Activated T-cell treated with anti-CD3 and anti-CD28 coated beads for 48 hours (primary cell): ENCODE measurements around the gene TFAP2E.

Experiments
- DNase-seq: peaks from one replicate; pipeline ENCODE4 v3.0.0-alpha.2; 2020; ENCODE audit warnings: low read depth

The TFAP2E gene

DNA sequence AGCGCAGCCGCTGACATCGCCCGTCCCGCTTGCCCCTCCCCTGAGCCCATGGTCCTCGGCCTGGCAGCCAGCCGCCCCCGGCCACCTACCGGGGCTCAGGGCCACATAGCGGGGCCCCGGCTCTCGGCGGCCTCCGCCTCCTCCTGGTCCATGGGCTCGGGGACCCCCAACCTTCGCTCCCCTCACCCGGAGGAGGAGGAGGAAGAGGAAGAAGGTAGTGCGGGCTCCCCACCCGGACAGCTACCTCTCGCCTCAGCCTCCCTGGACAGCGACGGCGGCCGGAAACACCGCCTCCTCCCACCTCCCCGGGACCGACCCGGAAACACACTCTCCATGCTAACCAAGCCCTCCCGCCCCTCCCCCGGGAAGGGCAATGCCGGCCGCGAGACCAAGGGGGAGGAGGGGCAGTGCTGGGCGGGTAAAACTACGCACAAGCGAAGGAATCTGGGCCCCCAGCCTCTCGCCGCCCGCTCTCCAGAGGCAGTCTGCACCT is 15.9 kb upstream of the TFAP2E start, which contains the start of gene KIAA0319L:
TSS of gene KIAA0319L (minus strand) at position 286 of the 493 bp plus-strand sequence. CDS start 2,912 bp downstream, outside the sequence.
- DNase-seq, result no peak

DNA sequence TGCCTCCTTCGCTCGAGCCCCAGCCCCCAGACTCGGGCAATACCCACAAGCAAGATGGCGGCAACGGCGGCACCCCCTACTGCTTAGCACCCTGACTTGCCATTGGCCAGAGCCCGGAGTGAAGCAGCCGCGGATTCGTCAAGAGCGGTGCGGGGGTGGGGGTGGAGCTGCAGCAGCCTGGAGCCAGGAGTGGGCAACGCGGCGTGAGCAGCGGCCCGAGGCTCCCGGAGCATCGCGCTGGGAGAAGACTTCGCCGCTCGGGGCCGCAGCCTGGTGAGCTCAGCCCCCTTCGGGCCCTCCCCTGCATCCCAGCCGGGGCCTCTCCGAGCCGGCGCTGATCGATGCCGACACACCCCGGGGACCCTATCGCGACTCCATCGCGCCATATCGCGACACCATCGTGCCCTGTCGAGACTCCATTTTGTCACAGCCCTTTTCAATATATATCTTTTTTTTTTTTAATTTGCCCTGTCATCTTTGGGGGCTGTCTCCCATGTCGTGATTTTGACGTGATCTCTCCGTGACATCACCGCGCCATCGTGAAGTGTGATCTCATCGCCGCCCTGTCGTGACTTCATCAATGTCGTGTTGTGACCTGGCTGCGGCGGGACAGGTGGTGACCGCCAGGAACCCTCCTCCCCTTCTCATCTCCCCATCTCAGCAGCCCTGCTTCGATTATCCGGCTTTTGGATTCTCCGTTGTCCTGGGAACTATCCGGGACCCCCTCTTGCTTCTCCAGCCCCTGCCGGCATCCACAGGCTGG is 15.3 kb upstream of the TFAP2E start, which contains the start of gene NCDN:
TSS of gene NCDN (plus strand) at position 189 of the 763 bp plus-strand sequence. CDS start at position 581, 392 bp downstream.
- peak; percentile 95 for DNase-seq

DNA sequence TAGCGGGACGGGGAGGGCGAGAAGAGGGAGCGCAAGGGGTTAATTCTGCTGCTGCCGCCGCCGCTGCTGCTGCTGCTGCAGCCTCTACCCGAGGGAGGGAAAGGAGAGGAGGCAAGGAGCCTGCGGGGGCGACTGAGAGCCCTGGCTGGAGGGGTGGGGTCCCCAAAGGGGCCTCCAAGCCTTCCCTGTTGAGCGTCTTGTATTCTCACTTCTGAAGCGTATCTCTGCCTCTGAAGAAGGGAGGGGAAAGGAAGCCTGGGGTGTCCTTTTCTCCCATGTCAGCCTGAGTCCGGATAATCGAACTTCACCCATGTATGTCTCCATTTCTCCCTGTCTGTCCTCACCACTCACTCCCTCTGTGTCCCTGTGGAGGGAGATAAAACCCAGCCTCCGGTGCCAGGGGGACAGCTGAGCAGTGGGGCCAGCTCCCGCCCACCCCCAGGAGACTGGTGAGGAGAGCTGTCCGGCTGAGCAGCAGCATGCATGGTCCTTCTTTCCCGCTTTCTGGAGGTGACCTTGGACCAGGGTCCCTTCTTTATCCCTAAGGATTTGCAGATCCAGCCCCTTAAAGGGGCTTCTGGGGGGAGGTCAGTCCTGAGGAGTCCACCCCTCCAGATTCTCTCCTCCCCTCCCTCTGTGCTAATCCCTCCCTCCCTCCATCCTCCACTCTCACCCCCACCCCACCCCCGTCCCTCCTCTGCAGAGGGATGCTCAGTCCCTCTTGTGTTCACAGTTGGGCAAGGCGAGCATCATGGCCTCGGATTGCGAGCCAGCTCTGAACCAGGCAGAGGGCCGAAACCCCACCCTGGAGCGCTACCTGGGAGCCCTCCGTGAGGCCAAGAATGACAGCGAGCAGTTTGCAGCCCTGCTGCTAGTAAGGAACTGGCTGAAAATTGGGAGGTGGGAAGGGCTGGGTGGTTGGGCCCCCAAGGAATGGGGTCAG is 14.5 kb upstream of the TFAP2E start:
- no peak for DNase-seq

DNA sequence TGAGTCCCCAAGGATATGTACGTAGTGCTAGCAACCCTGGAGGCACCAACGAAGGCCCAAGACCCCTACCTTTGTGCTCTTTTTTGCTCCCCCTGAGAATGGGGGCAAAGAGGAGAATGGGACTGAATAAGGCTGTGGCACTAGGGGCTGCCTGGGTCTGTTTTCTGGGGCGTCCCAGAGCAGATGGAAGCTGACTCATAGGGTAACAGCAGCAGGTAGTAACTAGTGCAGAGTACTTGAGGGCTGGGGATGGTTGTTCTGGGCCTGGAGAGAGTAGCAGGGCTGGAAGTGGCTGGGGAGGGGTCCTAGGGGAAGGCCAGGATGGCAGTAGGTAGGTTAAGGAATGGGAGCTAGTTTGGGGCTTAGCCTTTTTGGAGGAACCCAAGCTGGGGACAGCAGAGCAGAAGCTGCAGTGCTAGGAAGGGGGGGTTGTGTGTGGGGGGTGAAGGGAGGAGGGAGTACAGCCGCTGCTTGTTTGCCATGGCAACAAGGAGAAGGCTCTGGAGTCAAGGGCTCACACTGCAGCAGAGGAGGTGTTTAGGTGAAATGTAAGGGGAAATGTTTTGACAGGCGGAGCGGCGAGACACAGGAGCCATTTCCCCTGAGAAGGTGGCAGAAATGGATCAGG is 13.7 kb upstream of the TFAP2E start:
- DNase-seq, result no peak

DNA sequence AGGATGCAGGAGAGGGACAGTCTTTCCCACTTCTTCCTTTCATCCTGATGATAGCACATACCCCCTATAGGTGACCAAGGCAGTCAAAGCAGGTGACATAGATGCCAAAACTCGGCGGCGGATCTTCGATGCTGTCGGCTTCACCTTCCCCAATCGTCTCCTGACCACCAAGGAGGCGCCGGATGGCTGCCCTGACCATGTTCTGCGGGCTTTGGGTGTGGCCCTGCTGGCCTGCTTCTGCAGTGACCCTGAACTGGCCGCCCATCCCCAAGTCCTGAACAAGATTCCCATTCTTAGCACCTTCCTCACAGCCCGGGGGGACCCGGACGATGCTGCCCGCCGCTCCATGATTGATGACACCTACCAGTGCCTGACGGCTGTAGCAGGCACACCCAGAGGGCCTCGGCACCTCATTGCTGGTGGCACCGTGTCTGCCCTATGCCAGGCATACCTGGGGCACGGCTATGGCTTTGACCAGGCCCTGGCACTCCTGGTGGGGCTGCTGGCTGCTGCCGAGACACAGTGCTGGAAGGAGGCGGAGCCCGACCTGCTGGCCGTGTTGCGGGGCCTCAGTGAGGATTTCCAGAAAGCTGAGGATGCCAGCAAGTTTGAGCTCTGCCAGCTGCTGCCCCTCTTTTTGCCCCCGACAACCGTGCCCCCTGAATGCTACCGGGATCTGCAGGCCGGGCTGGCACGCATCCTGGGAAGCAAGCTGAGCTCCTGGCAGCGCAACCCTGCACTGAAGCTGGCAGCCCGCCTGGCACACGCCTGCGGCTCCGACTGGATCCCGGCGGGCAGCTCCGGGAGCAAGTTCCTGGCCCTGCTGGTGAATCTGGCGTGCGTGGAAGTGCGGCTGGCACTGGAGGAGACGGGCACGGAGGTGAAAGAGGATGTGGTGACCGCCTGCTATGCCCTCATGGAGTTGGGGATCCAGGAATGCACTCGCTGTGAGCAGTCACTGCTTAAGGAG is 12.6 kb upstream of the TFAP2E start:
- no peak for DNase-seq

DNA sequence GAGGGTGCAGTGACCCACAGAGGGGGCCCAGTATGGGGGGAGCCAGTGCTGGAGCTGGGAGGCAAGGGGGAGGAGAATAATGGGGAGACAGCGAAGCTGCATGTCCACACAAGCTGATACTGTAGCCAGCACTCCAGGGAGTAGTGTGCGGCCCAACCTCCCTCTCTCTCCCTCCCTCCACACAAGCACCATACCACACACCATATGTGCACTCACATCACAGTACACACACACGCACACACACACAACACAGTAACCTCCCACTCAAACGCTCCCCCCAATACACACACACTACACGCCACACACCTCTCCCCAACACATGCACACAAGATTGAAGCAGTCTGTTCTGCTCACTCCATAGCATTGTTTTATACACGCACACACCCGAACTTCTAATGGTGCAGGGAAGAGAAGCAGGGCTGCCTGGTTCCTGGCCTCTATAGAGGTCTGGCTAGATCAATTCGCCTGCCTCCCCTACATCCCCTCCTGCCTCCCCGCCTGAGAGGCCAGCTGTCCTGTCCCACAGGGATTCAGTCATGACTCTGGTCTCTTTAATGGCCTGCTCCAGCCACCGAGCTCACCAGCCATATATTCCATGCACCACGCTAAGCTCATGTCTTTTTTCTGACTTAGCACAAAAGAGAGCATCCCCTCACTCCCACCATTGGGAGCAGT is 11.7 kb upstream of the TFAP2E start:
- DNase-seq, result no peak

DNA sequence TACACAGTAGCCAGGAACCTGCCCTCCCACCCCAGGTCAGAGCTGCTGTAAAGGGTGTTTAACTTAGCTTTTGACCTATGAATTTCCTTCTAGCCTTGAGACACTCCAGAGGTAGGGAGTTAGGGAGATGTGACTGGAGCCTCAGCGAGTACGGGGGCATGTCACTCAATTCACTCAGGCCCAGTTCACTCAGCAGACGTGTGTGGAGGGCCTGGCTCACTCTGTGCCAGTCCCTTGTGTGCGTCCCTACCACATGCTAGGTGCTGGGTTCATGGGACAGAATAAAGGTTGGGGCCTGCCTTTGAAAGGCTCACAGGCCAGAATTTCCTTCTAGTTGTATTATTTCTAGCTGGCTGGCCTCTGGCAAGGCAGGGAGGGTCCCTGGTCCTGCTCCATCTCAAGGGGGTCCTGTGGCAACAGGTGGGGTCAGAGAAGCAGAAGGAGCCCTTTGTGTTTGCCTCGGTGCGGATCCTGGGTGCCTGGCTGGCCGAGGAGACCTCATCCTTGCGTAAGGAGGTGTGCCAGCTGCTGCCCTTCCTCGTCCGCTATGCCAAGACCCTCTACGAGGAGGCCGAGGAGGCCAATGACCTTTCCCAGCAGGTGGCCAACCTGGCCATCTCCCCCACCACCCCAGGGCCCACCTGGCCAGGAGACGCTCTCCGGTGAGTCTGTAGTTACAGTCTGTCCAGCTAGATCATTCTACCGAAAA is 11.0 kb upstream of the TFAP2E start:
- no peak for DNase-seq

DNA sequence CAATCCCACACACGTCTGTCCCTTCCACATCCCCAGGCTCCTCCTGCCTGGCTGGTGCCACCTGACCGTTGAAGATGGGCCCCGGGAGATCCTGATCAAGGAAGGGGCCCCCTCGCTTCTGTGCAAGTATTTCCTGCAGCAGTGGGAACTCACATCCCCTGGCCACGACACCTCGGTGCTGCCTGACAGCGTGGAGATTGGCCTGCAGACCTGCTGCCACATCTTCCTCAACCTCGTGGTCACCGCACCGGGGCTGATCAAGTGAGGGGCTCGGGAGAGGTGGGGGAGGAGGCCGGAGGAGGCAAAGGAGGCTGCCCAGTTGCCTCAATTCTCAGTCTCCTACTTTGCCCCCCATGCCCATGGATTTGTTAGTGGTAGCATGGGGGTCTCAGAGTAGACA is 9.9 kb upstream of the TFAP2E start:
- no peak for DNase-seq

DNA sequence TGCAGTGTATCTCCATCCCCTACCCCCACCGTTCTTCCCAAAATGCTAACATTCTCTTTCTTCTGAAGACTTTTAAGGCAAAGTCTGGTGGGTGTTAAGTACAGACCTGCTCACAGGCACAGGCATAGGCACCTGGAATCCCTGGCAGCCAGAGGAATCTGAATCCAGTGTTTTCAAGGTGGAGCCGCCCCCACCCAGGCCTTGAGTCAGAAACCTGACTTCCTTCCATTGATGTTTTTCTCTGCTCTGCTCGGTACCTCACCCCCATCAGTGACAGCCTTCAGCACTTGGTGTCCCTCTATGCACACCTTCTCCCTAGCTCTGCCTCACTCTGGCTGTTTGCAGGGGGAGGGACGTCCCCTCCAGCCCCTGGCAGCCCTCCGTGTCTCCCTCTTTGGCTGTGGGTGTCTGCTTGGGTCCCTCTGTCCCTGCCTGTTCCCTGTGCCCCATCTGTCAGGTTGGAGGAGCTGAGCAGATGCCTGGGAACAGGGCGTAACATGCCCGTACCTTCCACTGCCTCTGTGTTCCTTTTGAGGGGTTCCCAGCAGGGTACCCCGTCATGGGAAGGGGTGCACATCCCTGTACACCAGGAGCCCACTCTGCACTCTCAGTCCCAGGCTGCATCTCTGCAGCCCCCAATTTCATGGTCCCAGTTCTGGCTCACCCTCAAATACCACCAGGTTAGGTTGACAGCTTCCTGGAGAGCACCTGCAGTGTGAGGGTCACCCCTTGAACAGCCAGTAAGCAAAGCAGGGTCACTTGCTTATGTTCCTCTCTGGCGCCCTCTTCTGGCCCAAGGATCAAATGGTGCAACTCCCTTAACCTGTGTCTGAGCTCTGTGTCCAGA is 8.9 kb upstream of the TFAP2E start:
- DNase-seq, result peak; percentile 73

DNA sequence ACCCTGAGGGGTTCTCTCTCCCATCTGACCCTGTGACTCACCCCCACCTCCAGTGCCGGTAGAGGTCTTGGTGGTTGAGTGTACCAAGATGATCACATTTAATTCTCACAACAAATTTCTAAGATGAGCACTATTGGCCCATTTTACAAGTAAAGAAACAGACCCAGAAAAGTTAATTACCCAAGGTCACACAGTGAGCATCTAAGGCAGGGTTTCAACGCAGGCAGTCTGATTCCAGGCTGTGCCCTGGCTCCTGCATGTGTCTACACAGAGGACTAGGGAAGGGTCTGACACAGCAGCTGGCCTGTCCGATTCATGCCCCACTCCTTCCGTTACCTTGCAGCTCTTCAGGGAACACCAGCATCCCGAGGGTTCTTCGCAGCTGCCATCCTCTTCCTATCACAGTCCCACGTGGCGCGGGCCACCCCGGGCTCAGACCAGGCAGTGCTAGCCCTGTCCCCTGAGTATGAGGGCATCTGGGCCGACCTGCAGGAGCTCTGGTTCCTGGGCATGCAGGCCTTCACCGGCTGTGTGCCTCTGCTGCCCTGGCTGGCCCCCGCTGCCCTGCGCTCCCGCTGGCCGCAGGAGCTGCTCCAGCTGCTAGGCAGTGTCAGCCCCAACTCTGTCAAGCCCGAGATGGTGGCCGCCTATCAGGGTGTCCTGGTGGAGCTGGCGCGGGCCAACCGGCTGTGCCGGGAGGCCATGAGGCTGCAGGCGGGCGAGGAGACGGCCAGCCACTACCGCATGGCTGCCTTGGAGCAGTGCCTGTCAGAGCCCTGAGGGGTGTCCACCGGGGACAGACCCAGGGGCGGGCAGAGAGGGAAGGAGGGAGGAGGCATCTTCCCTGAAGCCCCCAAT is 8.0 kb upstream of the TFAP2E start:
- DNase-seq, result no peak

DNA sequence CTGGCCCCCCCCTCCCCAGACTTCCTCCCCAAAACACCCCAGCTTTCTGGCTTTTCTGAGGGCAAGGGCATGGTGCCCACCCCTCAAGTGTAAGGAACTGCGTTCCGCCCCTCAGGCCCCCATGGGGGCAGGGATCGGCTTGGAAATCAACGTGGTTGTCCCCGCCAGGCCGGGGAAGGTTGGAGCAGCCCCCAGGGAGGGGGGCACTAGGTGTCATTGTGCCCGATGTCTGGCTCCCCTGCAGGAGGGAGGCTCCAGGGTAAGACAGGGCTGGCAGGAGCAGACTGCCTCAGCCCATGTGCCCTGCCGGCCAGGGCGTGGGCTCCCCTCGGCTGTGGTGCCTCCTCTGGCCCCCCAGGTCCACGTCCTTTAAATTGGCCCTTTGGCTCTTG is 7.4 kb upstream of the TFAP2E start:
- DNase-seq, result no peak

DNA sequence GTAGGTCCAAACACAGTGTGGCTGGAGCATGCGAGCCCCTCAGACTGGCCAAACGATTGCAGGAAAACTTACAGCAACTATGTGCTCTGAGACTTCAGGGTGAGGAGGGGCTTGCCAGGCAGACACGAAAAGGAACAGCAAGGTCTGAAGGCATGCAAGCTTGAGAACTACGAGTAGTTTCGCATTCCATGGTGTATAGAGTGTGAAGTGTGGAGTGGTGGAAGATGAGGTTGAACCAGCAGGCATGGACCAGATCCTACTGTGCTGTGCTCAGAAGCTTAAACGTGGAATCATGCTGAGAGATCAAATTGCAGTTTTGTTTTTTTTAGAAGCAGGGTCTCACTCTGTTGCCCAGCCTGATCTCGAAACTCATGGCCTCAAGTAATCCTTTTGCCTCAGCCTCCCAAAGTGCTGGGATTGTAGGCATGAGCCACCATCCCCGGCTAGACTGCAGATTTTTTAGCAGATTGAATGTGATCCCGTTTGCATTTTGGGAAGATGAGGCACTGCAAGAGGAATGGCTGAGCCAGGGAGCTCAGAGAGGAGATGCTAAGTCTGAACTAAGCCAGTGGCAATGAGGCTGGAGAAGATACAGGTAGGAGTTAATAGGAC is 5.1 kb upstream of the TFAP2E start:
- no peak for DNase-seq

DNA sequence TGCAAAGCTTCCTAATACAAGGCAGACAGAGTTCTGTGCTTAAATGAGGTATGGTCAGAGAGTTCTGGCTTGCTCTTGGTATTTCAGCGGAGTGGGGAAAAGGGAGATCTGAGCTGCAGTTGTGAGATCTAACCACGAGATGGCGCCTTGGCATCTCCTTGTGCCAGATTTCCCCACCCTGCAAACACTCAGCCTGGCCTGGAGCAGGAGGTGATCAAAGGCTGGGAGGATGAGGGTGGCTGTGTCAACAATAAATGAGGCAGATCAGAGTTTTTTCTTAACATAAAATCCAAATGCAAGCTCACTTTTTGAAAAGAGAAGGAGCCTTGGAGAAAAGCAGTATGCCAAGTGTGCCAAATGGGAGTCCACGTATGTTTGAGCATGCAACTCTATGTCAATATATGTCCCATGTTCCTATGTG is 4.1 kb upstream of the TFAP2E start:
- DNase-seq, result peak; percentile 48

DNA sequence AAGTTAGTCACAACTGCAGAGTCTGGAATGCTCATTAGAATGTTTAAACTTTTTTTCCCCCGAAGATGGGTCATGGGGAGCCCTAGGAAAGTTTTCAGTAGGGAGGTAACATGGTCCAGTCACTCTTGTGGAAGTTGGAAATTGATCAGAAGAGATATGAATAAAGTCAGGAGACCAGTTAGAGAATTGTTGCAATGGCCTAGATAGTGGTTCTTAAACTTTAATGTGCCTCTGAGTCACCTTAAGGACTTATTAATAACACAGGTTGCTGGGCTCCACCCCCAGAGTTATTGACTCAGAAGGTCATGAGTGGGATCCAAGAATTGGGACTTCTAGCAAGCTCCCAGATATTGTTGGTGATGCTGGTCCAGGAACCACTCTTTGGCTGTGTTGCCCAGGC is 3.2 kb upstream of the TFAP2E start:
- no peak for DNase-seq

DNA sequence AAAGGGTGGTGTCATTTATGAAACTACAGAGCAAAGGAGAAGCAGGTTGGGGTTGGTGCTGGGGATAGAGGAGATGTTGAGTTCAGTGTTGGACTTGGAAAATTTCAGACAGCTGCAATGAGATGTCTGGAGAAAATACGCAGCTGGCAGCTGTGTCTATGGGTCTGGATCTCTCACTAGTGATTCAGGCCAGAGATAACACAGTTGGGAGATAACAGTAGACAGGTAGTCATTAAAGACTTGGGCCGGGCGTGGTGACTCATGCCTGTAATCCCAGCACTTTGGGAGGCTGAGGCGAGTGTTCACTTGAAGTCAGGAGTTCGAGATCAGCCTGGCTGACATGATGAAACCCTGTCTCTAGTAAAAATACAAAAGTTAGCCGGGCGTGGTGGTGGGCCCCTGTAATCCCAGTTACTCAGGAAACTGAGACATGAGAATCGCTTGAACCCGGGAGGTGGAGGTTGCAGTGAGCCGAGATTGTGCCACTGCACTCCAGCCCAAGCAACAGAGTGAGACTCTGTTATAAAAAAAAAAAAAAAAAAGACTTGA is 2.5 kb upstream of the TFAP2E start:
- no peak for DNase-seq

DNA sequence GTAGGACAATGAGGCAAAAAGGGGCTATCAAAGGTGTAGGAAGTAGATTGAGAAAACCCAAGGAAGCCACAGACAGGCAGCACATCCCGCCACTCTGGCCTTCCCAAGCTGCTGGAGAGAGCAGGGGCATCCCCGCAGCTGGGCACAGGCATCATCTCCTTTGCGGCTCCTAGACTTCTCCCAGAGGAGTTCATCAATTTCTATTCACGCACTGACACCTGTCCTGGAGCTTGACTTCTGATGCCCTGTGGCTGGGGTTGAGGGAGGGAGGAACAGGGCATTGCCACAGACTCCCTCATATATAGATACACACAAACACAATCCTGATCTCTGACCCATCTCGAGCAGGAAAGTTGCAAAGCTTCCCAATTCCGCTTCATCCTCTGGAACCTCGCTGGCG is 1.9 kb upstream of the TFAP2E start:
- DNase-seq, result no peak

DNA sequence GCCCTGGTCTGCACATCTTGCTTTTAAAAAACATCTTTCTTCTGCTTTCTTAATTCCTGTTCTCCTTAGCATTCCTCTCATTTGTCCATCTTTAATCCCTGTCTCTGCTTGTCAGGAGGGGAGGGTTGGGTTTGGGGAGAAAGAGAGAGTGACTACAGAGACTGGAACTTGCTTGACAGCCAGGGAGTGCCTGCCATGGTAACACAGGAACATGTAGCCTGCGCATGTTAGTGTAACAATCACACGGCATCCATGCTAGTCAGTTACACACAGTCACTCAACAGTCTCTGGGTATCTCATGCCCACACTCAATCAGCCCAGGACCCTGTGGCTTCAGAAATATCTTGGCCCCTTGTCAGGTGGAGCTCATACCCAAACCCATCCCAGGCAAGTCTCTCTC is 818 bp upstream of the TFAP2E start:
- no peak for DNase-seq
